Glutamatergic neuron (in vitro differentiated cells): Measurements from ENCODE around the gene TUBB8B. TPM values are rescaled to one million over a fixed set of nuclear protein-coding genes. Genes with fewer than 3 reads are reported as not detected.
"Not testable (repeated sequence)": the region's sequence is repeated elsewhere in the genome, so short reads cannot be mapped to it uniquely, and the experiment has no call there.

Experiments
- DNase-seq: peaks from one replicate; pipeline ENCODE4 v3.0.0; 2022
- H3K27ac Mint-ChIP-seq: one replicate; pipeline ENCODE4 v1.8.0; 2020; ENCODE audit warnings: mild to moderate bottlenecking, mixed read lengths, inconsistent platforms; ENCODE audit not compliant: unreplicated experiment
- H3K27me3 Mint-ChIP-seq: one replicate; pipeline ENCODE4 v1.8.0; 2020; ENCODE audit warnings: mild to moderate bottlenecking, moderate library complexity, mixed read lengths, inconsistent platforms; ENCODE audit not compliant: unreplicated experiment
- H3K36me3 Mint-ChIP-seq: one replicate; pipeline ENCODE4 v1.8.0; 2020; ENCODE audit warnings: mild to moderate bottlenecking, mixed read lengths, inconsistent platforms; ENCODE audit not compliant: unreplicated experiment
- H3K4me1 Mint-ChIP-seq: one replicate; pipeline ENCODE4 v1.8.0; 2020; ENCODE audit warnings: mild to moderate bottlenecking, low read depth, mixed read lengths, inconsistent platforms; ENCODE audit not compliant: unreplicated experiment
- H3K4me3 Mint-ChIP-seq: one replicate; pipeline ENCODE4 v1.8.0; 2020; ENCODE audit warnings: mild to moderate bottlenecking, mixed read lengths, inconsistent platforms; ENCODE audit not compliant: unreplicated experiment
- H3K9me3 Mint-ChIP-seq: one replicate; pipeline ENCODE4 v1.8.0; 2020; ENCODE audit warnings: mild to moderate bottlenecking, moderate library complexity, mixed read lengths, inconsistent platforms; ENCODE audit not compliant: unreplicated experiment
- total RNA-seq: library from RNA; stranded (reverse); fragmentation: NEBNext Ultra II Directional; extraction: Animal tissue kit (Norgen Biotek cat#: 25700); gene quantifications from one replicate; pipeline ENCODE4 v1.2.1, GENCODE V29; 2021; ENCODE audit not compliant: unreplicated experiment

The TUBB8B gene
- total RNA-seq, 1 donor from 2014 or later = not detected

- H3K27me3 Mint-ChIP-seq, H3K4me3 Mint-ChIP-seq, H3K36me3 Mint-ChIP-seq, H3K27ac Mint-ChIP-seq, H3K9me3 Mint-ChIP-seq, DNase-seq, H3K4me1 Mint-ChIP-seq: not testable (repeated sequence)
Observed at GRCh38 chr18:48696-49095, 719 bp downstream of the TUBB8B start.

- not testable (repeated sequence) for H3K27ac Mint-ChIP-seq
Observed at GRCh38 chr18:13177-13576, 36.2 kb downstream of the TUBB8B start.

GRCh38 chr18:12773-13172 lies 36.6 kb downstream of the TUBB8B start:
- not testable (repeated sequence) for H3K4me3 Mint-ChIP-seq, DNase-seq, H3K36me3 Mint-ChIP-seq, H3K4me1 Mint-ChIP-seq, H3K27ac Mint-ChIP-seq, H3K27me3 Mint-ChIP-seq, H3K9me3 Mint-ChIP-seq

More at GRCh38 chr18:13177-13576, 36.2 kb downstream of the TUBB8B start:
- H3K27me3 Mint-ChIP-seq, H3K4me3 Mint-ChIP-seq, H3K36me3 Mint-ChIP-seq, DNase-seq, H3K4me1 Mint-ChIP-seq, H3K9me3 Mint-ChIP-seq: not testable (repeated sequence)

GRCh38 chr18:11383-12274 lies 37.8 kb downstream of the TUBB8B start:
- not testable (repeated sequence) for DNase-seq, H3K4me1 Mint-ChIP-seq, H3K27ac Mint-ChIP-seq, H3K36me3 Mint-ChIP-seq, H3K9me3 Mint-ChIP-seq, H3K27me3 Mint-ChIP-seq, H3K4me3 Mint-ChIP-seq

GRCh38 chr18:10624-11184 lies 38.7 kb downstream of the TUBB8B start:
- not testable (repeated sequence) for H3K36me3 Mint-ChIP-seq, H3K9me3 Mint-ChIP-seq, H3K27me3 Mint-ChIP-seq, H3K27ac Mint-ChIP-seq, H3K4me1 Mint-ChIP-seq, H3K4me3 Mint-ChIP-seq
- DNase-seq = peak; percentile 53

GRCh38 chr18:9937-10336 lies 39.5 kb downstream of the TUBB8B start:
- not testable (repeated sequence) for DNase-seq, H3K4me3 Mint-ChIP-seq, H3K27ac Mint-ChIP-seq, H3K4me1 Mint-ChIP-seq, H3K36me3 Mint-ChIP-seq, H3K27me3 Mint-ChIP-seq, H3K9me3 Mint-ChIP-seq

Other genes starting within 250 kb of the TUBB8B start
- 92.4 TPM for gene USP14, start 108.9 kb upstream of the TUBB8B start, total RNA-seq
- gene THOC1, start 218.4 kb upstream of the TUBB8B start, total RNA-seq = 62.3 TPM